ENCODE results near the gene KLHL30. TPM values are rescaled to one million over a fixed set of nuclear protein-coding genes. Genes with fewer than 3 reads are reported as not detected.

The KLHL30 gene
- total RNA-seq, 2 experiments from 2014 or later, result not detected

- intact Hi-C loops (cut with micrococcal nuclease), result no loop called here
- Mint-ChIP-seq H3K4me3 (no peak overlapping the region), H3K27me3 (ENCODE audit: low read depth) (no peaks in the 10 kb centered on the region), H3K36me3 (ENCODE audit: low read depth) (no peaks in the 10 kb centered on the region), H3K9me3 (no peaks in the 10 kb centered on the region), H3K4me1 (ENCODE audit: low read depth) (no peaks in the 10 kb centered on the region), H3K27ac (no peak overlapping the region)
- CTCF ChIA-PET, result no interaction called here
- DNase-seq, result no peak
Observed at GRCh38 chr2:238125127-238125885, 13.2 kb upstream of the KLHL30 start.

GRCh38 chr2:238126338-238126737 lies 12.1 kb upstream of the KLHL30 start:
- intact Hi-C loops (cut with micrococcal nuclease), result no loop called here
- DNase-seq, result no peak

GRCh38 chr2:238126775-238127164 lies 11.7 kb upstream of the KLHL30 start:
- no peak overlapping the region for H3K27ac Mint-ChIP-seq
- H3K9me3 Mint-ChIP-seq, result no peaks in the 10 kb centered on the region
- intact Hi-C loops (cut with micrococcal nuclease), result no loop called here
- H3K27me3 Mint-ChIP-seq (ENCODE audit: low read depth), result no peaks in the 10 kb centered on the region
- no peak for DNase-seq
- H3K36me3 Mint-ChIP-seq (ENCODE audit: low read depth), result no peaks in the 10 kb centered on the region
- no peaks in the 10 kb centered on the region for H3K4me1 Mint-ChIP-seq (ENCODE audit: low read depth)
- no peak overlapping the region for H3K4me3 Mint-ChIP-seq
- CTCF ChIA-PET, result interaction anchor here (0.6 kb wide), 1 partner anchor 268 kb away, joined by 3 read pairs; no protein-coding TSS in a partner anchor

More at GRCh38 chr2:238126338-238126737, 12.1 kb upstream of the KLHL30 start:
- Mint-ChIP-seq H3K4me1 (ENCODE audit: low read depth) (no peaks in the 10 kb centered on the region), H3K36me3 (ENCODE audit: low read depth) (no peaks in the 10 kb centered on the region), H3K27me3 (ENCODE audit: low read depth) (no peaks in the 10 kb centered on the region), H3K9me3 (no peaks in the 10 kb centered on the region), H3K27ac (no peak overlapping the region), H3K4me3 (no peak overlapping the region)
- CTCF ChIA-PET, result no interaction called here

- no peaks in the 10 kb centered on the region for H3K4me1 Mint-ChIP-seq (ENCODE audit: low read depth)
- no peak overlapping the region for H3K27ac Mint-ChIP-seq
- H3K36me3 Mint-ChIP-seq (ENCODE audit: low read depth), result no peaks in the 10 kb centered on the region
- no peak overlapping the region for H3K4me3 Mint-ChIP-seq
- no peaks in the 10 kb centered on the region for H3K9me3 Mint-ChIP-seq
- no peaks in the 10 kb centered on the region for H3K27me3 Mint-ChIP-seq (ENCODE audit: low read depth)
- DNase-seq, result peak; percentile 14
- intact Hi-C loops (cut with micrococcal nuclease), result no loop called here
- CTCF ChIA-PET, result interaction anchor here (0.6 kb wide), 1 partner anchor 269 kb away, joined by 3 read pairs; no protein-coding TSS in a partner anchor
Observed at GRCh38 chr2:238127165-238128060, 11.1 kb upstream of the KLHL30 start.

GRCh38 chr2:238128061-238128440 lies 10.4 kb upstream of the KLHL30 start:
- no peak for DNase-seq
- Mint-ChIP-seq H3K36me3 (ENCODE audit: low read depth) (no peaks in the 10 kb centered on the region), H3K27ac (no peak overlapping the region), H3K4me1 (ENCODE audit: low read depth) (no peaks in the 10 kb centered on the region), H3K9me3 (no peaks in the 10 kb centered on the region), H3K27me3 (ENCODE audit: low read depth) (no peaks in the 10 kb centered on the region), H3K4me3 (no peak overlapping the region)
- CTCF ChIA-PET, result no interaction called here
- intact Hi-C loops (cut with micrococcal nuclease), result no loop called here

- Mint-ChIP-seq H3K4me3 (no peak overlapping the region), H3K4me1 (ENCODE audit: low read depth) (no peaks in the 10 kb centered on the region), H3K36me3 (ENCODE audit: low read depth) (no peaks in the 10 kb centered on the region), H3K9me3 (no peaks in the 10 kb centered on the region), H3K27me3 (ENCODE audit: low read depth) (no peaks in the 10 kb centered on the region), H3K27ac (no peak overlapping the region)
- CTCF ChIA-PET, result no interaction called here
- intact Hi-C loops (cut with micrococcal nuclease), result no loop called here
- no peak for DNase-seq
Observed at GRCh38 chr2:238128534-238129001, 9.9 kb upstream of the KLHL30 start.

GRCh38 chr2:238129166-238130010 lies 9.1 kb upstream of the KLHL30 start:
- CTCF ChIA-PET, result interaction anchor here (1.3 kb wide), 1 partner anchor 10 kb away, joined by 4 read pairs; no protein-coding TSS in a partner anchor
- H3K4me3 Mint-ChIP-seq, result no peak overlapping the region
- H3K27me3 Mint-ChIP-seq (ENCODE audit: low read depth), result no peaks in the 10 kb centered on the region
- no peak for DNase-seq
- no peak overlapping the region for H3K27ac Mint-ChIP-seq
- H3K36me3 Mint-ChIP-seq (ENCODE audit: low read depth), result no peaks in the 10 kb centered on the region
- intact Hi-C loops (cut with micrococcal nuclease), result no loop called here
- no peaks in the 10 kb centered on the region for H3K4me1 Mint-ChIP-seq (ENCODE audit: low read depth)
- no peaks in the 10 kb centered on the region for H3K9me3 Mint-ChIP-seq

- no peaks in the 10 kb centered on the region for H3K36me3 Mint-ChIP-seq (ENCODE audit: low read depth)
- CTCF ChIA-PET, result interaction anchor here (1.3 kb wide), 1 partner anchor 10 kb away, joined by 4 read pairs; no protein-coding TSS in a partner anchor
- no peak for DNase-seq
- no peaks in the 10 kb centered on the region for H3K27me3 Mint-ChIP-seq (ENCODE audit: low read depth)
- H3K4me3 Mint-ChIP-seq, result no peak overlapping the region
- H3K9me3 Mint-ChIP-seq, result no peaks in the 10 kb centered on the region
- no peaks in the 10 kb centered on the region for H3K4me1 Mint-ChIP-seq (ENCODE audit: low read depth)
- intact Hi-C loops (cut with micrococcal nuclease), result no loop called here
- no peak overlapping the region for H3K27ac Mint-ChIP-seq
Observed at GRCh38 chr2:238130111-238130695, 8.3 kb upstream of the KLHL30 start.

- Mint-ChIP-seq H3K4me3 (no peak overlapping the region), H3K27me3 (ENCODE audit: low read depth) (no peaks in the 10 kb centered on the region), H3K9me3 (no peaks in the 10 kb centered on the region), H3K4me1 (ENCODE audit: low read depth) (no peaks in the 10 kb centered on the region), H3K27ac (no peak overlapping the region), H3K36me3 (ENCODE audit: low read depth) (no peaks in the 10 kb centered on the region)
- DNase-seq, result no peak
- intact Hi-C loops (cut with micrococcal nuclease), result no loop called here
- CTCF ChIA-PET, result no interaction called here
Observed at GRCh38 chr2:238130696-238131628, 7.5 kb upstream of the KLHL30 start.

- H3K27ac Mint-ChIP-seq, result no peak overlapping the region
- CTCF ChIA-PET, result no interaction called here
- no peaks in the 10 kb centered on the region for H3K4me1 Mint-ChIP-seq (ENCODE audit: low read depth)
- H3K27me3 Mint-ChIP-seq (ENCODE audit: low read depth), result no peaks in the 10 kb centered on the region
- intact Hi-C loops (cut with micrococcal nuclease), result no loop called here
- no peaks in the 10 kb centered on the region for H3K36me3 Mint-ChIP-seq (ENCODE audit: low read depth)
- no peaks in the 10 kb centered on the region for H3K9me3 Mint-ChIP-seq
- no peak overlapping the region for H3K4me3 Mint-ChIP-seq
- no peak for DNase-seq
Observed at GRCh38 chr2:238131761-238132462, 6.6 kb upstream of the KLHL30 start.

Data from activated naive CD4-positive, alpha-beta T cell treated with anti-CD3 and anti-CD28 coated beads for 36 hours (primary cell).